Fibroblast of peridontal ligament (primary cell): ENCODE measurements around the gene RUNX2.
"Not testable (repeated sequence)": the region's sequence is repeated elsewhere in the genome, so short reads cannot be mapped to it uniquely, and the experiment has no call there.

Experiments used
- DNase-seq: peaks from one replicate; pipeline ENCODE4 v3.0.0-alpha.2; 2010; ENCODE audit errors: extremely low read depth

The RUNX2 gene

DNA sequence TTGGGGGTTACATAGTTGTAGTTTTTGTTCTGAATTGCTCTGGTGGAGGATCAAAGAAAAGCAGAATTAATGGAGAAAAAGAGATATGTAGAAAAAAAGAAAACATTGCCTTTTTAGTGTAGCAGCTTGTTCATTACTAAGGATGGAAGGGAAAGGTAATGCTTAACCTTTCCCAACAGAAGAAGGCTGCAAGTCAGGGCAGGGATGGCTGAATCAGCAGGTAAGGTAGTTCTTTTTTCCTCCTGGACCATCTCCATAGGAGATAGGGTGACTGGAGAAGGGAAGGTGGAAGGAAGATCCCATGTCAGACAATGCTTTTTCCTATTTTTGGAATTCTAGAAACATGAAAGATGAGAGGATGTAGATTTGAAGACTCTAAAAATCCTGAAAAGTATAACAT is 129.0 kb downstream of the RUNX2 start:
- DNase-seq = no peak

GRCh38 chr6:45458672-45459071 is 130.5 kb downstream of the RUNX2 start:
- no peak for DNase-seq

GRCh38 chr6:45460166-45460565 is 132.0 kb downstream of the RUNX2 start:
- no peak for DNase-seq

- DNase-seq = no peak
These were observed 133.4 kb downstream of the RUNX2 start for GRCh38 chr6:45461486-45461885.

GRCh38 chr6:45462190-45463134 is 134.3 kb downstream of the RUNX2 start:
- DNase-seq = no peak

DNA sequence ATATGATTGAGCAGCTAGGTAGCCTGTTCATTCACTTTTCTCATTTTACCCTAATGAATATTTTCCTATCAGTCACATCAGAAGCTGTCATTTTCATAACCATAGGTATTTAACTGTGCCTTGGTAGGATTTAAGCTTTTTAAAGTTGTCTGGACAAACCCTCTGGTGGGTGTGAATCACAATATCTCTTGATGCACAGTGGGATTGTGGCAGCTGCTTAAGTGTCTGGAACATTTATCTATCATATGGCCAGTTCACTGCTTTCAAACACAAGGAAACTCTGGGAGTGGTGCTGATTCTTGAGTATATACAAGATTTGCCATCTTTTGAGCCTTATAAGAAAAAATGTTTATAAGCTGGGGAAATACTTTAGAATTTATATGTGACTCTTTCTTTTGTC is 136.6 kb downstream of the RUNX2 start:
- no peak for DNase-seq

DNA sequence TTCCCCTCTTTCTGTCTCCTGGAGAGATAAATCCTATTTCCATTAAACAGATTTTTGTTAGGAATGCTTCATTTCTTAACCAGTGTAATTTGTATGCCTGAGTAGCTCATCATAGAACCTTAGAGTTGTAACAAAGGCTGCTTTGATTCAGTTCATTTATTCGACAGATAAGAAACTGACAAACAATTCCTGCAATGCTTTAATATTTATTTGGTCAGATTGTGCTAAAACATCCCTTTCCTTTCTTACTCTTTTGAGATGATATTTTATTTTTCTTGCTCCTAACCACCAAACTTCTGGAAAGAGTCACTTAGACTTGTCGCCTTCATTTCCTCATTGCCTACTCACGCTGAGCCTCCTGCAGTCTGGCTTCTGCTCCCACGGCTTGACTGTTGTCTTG is 138.6 kb downstream of the RUNX2 start:
- DNase-seq = no peak

DNA sequence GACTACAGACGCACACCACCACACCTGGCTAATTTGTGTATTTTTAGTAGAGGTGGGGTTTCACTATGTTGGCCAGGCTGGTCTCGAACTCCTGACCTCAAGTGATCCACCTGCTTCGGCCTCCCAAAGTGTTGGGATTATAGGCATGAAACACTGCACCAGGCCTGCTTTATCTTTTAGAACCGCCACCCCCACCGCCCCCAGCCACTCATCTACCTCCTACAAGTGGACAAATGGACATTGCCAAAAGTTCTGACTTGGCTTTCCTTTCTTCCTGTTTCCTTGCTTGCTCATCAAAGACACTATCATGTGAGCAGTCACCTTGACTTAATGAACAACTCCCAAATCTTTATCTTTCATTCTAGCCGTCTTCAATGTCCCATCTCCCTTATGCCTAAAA is 139.3 kb downstream of the RUNX2 start:
- not testable (repeated sequence) for DNase-seq

GRCh38 chr6:45467853-45468252 is 139.7 kb downstream of the RUNX2 start:
- DNase-seq = no peak

- DNase-seq = peak; percentile 81
These were observed 141.5 kb downstream of the RUNX2 start for GRCh38 chr6:45469663-45470062.

DNA sequence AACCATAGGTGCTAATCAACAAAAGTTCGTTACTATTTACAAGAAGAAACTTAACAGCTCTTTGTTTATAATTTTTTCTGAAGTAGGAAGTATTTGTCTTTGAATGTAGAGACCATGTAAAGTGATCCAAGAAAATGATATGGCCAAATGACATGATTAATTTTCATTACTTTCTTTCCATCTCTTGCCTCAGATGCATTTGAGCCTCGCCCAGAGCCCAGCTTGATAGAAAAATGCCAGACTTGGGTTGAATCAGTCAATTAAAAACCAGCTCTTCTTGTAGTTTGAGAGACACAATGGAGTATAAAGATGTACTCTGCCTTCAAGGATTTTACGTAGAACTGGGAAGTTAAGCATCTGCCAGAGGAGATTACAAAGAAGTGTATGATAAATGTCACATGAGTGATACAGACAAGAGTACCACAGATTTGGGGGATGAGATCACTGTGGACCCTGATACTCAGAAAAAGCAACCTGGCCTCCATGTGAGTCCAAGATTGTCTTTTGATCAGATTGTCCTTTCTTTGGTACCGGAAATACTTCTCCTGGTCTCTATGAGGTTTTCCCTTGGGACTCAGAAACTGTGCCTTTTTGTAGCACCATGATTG is 142.1 kb downstream of the RUNX2 start:
- DNase-seq = no peak

- DNase-seq = peak; percentile 81
These were observed 144.3 kb downstream of the RUNX2 start for GRCh38 chr6:45472382-45472781.

- no peak for DNase-seq
These were observed 145.2 kb downstream of the RUNX2 start for GRCh38 chr6:45473121-45473993.

GRCh38 chr6:45474376-45474775 is 146.2 kb downstream of the RUNX2 start:
- DNase-seq = no peak

- no peak for DNase-seq
These were observed 148.2 kb downstream of the RUNX2 start for GRCh38 chr6:45476341-45476740.

DNA sequence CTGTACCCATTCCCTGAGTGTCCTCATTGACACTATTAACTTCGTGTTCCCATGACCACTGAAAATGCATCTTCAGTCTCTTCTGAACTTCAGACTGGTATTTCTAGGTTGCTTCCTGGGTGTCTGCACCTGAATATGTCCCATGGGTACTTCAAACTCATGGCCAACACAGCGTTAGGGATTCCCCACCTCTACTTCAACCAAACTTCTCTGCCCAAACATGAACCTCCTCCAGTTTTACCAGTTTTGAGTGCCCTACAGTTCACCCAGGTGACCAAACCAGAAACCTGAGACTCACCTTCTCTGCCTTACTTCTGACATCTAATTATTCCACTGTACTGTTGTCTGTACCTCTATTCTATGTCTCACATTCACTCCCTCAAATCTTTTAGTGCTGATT is 149.1 kb downstream of the RUNX2 start:
- no peak for DNase-seq

DNA sequence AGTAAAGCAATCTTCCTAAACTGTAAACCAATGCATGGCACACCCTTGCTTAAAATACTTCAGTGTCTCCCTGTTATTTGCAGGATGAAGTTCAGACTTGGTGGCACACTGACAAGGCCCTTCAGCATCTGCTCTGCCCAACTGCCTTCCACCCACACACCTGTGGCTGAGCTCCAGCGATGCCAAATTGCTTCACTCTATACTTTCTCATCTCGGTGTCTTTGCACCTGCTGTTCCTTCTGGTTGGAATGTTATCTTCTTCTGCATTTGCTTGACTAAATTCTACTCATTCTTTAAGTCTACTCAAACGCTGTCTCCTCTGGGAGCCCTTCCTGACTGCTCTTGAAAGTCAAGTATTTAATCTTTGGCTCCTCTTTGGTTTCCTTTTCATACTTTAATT is 149.7 kb downstream of the RUNX2 start:
- DNase-seq = no peak

DNA sequence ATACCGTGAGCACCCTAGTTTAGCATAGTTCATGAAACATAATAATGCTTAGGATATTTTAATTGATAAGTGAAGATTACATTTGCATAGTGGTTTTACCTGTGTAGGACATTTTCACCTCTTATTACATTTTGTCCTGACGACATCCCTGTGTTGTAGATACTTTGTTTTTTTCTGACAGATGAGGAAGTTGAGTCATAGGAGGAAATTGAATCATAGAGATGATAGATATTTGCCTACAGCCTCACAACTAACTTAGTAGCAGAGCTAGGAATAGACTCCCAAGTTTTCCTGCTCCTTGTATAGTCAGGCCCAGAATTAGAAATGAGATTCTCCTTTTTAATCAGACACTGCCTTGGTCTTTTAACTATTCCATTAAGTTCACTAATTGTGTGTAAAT is 150.1 kb downstream of the RUNX2 start:
- DNase-seq = no peak

GRCh38 chr6:45479834-45480751 is 152.0 kb downstream of the RUNX2 start:
- DNase-seq = peak; percentile 96

DNA sequence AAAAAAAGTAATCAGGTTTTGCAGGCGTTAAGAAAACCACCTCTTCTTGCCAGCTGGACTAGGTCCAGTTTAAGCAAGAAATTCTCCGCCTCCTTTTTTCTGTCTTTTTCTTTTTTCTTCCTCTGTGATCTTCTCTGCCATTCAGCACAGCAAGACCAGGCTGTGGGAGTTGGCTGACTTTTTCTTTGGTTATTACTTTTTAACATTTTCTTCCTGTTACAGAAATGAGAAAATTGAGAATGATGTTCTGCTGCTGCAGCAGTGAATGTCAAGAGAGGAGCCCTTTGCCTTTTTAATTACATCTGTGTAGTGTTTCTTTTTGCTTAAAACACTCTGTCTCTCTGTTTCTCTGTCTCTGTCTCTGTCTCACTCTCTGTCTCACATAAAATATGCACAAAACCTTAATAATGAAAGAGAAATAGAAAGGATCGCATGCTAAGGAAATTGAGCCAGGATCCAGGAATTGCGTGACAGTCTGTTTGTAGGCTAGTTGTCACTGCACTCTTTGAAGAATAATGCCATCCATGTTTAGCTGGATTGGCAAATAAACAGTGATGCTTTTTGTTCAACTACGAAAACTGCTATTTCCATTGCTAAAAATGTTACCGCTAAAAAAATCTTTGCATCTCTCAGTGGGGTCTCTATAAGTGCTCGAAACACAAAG is 152.8 kb downstream of the RUNX2 start:
- DNase-seq = peak; percentile 52

DNA sequence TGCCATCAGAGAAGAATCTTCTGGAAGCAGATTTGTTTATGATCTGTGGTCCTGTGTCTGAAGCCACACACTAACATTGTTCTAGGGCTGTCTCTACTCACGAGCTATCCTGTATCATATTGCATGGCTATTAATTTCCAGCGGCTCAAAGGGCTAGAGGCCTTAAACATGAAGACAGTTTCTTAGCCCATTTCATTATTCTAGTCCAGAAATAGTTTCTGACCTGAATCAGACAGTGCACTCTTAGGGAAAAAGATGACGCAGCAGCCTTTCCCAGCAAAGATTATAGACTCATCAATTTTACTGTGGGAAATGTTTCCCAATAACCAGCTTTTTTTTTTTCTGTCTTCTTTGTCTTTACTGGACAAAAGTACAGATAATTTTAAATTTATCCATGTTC is 154.9 kb downstream of the RUNX2 start:
- DNase-seq = peak; percentile 100
